Left renal cortex interstitium (tissue), 4 donors: ENCODE data around the gene NFATC4. TPM values are rescaled to one million over a fixed set of nuclear protein-coding genes. Genes with fewer than 3 reads are reported as not detected.
"Not testable (repeated sequence)": the region's sequence is repeated elsewhere in the genome, so short reads cannot be mapped to it uniquely, and the experiment has no call there.

Experiments used
- DNase-seq, 4 donors: peaks; one replicate each; pipeline ENCODE4 v3.0.0-alpha.2; 2013; ENCODE audit warnings: low read depth in 4 of 4, low spot score in 2 of 4, missing footprints in 1 of 4
- polyA plus RNA-seq, 4 donors: library from polyadenylated mRNA; unstranded; fragments of 120-200 nt; gene quantifications; one replicate each; pipeline ENCODE4 v1.2.1, GENCODE V29; 2013; ENCODE audit not compliant: insufficient read length in 4 of 4

Gene NFATC4
- polyA plus RNA-seq, 4 donors, result 49.8 to 95.6 (median 72.3) TPM

- peak in 1 of 4 donors; percentile 55 for DNase-seq
These were observed 1.6 kb upstream of the NFATC4 start for GRCh38 chr14:24366413-24366720.

GRCh38 chr14:24366721-24367513 lies 1.1 kb upstream of the NFATC4 start:
- peak; percentile 94 to 98 (median 96) for DNase-seq

GRCh38 chr14:24368212-24368561 lies 203 bp downstream of the NFATC4 start:
- no peak for DNase-seq

- DNase-seq, result peak in 2 of 4 donors; percentile 55 to 69
These were observed 723 bp downstream of the NFATC4 start for GRCh38 chr14:24368562-24369252.

- no peak for DNase-seq
These were observed 1.5 kb downstream of the NFATC4 start for GRCh38 chr14:24369463-24369862.

- no peak for DNase-seq
These were observed 2.1 kb downstream of the NFATC4 start for GRCh38 chr14:24369907-24370687.

- no peak for DNase-seq
These were observed 2.8 kb downstream of the NFATC4 start for GRCh38 chr14:24370748-24371147.

- DNase-seq, result not testable (repeated sequence)
These were observed 3.6 kb downstream of the NFATC4 start for GRCh38 chr14:24371605-24372004.

DNA sequence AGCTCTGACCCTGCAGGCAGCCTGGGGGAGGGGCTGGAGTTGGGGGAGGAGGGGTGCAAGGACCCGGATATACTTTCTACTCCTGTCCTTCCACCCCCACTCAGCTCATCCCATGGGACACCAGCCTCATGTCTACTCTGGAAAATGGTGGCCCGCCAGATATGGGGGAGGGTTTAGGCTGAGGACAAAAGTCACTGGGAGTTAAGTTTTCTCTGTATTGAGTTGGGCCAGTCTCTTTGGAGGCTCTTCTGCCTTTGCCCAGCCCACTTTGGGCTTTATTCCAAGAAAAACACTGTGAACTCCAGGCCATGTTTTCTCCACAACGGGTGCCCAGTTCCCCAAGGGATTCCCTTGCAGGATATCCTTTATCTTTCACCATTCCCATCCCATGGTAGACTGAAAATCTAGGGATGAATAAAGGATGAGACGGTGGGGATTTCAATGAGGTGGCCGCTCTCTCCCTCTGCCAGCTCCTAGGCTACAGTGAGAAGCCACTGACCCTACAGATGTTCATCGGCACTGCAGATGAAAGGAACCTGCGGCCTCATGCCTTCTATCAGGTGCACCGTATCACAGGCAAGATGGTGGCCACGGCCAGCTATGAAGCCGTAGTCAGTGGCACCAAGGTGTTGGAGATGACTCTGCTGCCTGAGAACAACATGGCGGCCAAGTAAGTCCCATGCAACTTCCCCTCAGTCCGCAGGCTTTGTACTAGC lies 4.9 kb downstream of the NFATC4 start:
- no peak for DNase-seq

DNA sequence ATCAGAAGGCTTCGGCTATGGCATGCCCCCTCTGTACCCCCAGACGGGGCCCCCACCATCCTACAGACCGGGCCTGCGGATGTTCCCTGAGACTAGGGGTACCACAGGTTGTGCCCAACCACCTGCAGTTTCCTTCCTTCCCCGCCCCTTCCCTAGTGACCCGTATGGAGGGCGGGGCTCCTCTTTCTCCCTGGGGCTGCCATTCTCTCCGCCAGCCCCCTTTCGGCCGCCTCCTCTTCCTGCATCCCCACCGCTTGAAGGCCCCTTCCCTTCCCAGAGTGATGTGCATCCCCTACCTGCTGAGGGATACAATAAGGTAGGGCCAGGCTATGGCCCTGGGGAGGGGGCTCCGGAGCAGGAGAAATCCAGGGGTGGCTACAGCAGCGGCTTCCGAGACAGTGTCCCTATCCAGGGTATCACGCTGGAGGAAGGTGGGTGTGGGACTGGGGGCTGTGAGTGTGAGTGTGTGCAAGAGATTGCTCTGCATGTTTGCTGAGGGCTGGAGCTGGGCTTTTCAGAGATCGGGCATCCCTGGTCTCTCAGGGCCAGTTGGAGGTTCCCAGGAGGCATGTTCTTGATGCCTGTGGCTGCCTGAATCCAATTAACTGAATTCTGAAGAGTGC lies 8.6 kb downstream of the NFATC4 start:
- no peak for DNase-seq

- no peak for DNase-seq
These were observed 9.1 kb downstream of the NFATC4 start for GRCh38 chr14:24377126-24377525.

DNA sequence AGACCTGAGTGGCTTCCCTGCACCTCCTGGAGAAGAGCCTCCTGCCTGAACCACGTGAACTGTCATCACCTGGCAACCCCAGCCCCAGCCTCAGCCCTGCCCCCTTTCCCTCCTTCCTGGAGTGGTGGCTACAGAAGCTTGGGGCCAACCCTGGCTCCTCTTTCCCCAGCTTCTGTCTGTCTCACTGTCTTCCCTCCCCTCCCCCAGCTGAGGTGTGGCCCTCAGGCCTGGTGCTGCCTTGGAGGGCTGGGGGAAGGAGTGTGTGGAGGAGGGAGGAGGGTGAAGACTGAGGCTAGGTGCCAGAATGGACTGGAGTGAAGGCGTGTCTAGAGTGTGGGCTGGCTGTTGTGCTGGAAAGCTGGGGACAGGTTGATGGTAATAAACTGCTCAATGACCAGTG lies 9.7 kb downstream of the NFATC4 start:
- DNase-seq, result no peak

GRCh38 chr14:24378327-24378726 lies 10.3 kb downstream of the NFATC4 start:
- DNase-seq, result no peak

DNA sequence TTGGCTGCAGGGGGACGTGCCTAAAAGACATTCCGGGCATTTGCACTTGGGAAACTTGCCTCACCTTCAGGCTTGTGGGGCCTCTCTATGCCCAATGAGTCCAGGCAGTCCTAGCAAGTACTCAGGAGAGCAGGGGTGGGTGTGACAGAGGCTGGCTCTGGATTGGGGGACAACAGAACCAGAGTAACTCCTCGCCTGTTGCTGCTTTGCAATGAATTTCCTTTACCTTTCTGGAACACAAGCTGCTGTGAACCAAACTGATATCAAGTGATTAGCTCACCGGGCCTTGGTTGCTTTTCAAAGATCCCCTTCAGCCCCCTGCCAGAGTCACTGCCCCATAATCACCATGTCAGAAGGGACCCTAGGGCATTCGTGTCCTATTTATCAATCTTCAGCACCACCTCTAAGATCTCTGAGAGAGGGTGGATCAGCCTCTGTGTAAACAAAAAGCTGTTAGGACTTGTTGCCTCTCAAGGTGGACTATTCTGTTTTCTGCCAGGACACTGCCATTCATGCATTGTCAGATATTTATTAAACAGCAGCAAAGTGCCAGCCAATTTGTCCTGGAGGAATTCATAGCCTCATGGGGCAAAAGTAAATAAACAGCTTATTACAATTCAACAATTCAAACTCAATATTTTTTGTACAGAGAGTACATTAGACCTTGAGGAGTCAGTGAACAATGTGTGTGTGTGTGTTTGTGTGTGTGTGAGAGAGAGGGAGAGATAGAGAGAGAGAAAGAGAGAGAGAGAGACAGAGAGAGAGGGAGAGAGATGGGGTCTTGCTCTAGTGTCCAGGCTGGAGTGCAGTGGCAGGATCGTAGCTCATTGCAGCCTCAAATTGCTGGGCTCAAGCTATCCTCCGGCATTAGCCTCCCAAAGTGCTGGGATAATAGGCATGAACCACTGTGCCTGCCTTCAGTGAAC lies 11.3 kb downstream of the NFATC4 start:
- DNase-seq, result no peak

- DNase-seq, result no peak
These were observed 12.1 kb downstream of the NFATC4 start for GRCh38 chr14:24379907-24380730.

- no peak for DNase-seq
These were observed 13.5 kb downstream of the NFATC4 start for GRCh38 chr14:24381363-24382063.

GRCh38 chr14:24382064-24382371 lies 14.0 kb downstream of the NFATC4 start:
- DNase-seq, result peak in 1 of 4 donors; percentile 46

- no peak for DNase-seq
These were observed 16.2 kb downstream of the NFATC4 start for GRCh38 chr14:24384169-24384568.
